Measurements from ENCODE around the gene TBC1D7. TPM values are rescaled to one million over a fixed set of nuclear protein-coding genes. Genes with fewer than 3 reads are reported as not detected.

Gene TBC1D7
- total RNA-seq, 1 experiment from 2014 or later, result 13.7 TPM

- Histone ChIP-seq H3K9me2 (ENCODE audit: insufficient read depth) (no peaks in the 10 kb centered on the region), H3K4me3 (replicated peaks in 1 of 2; ENCODE audit: low read depth in 1 of 2, low read length in 2 of 2) (no peak overlapping the region), H3K79me2 (ENCODE audit: insufficient read depth, low read length) (no peaks in the 10 kb centered on the region), H3K27ac (ENCODE audit: low read depth, low read length) (no peak overlapping the region), H3K9ac (ENCODE audit: low read length) (no peak overlapping the region), H3K9me3 (ENCODE audit: control insufficient read depth in 1 of 2, insufficient read depth in 1 of 2, low read depth in 1 of 2, low read length in 2 of 2) (peaks cover 0 to 4% of the 10 kb centered on the region in 2 experiments; a peak in 1 of 4 replicates), H3K36me3 (ENCODE audit: control insufficient read depth in 1 of 2, insufficient read depth in 2 of 2, low read length in 2 of 2) (no peaks in the 10 kb centered on the region), H2AFZ (ENCODE audit: low read depth, low read length, poor library complexity, severe bottlenecking) (no peak overlapping the region), H3K27me3 (ENCODE audit: insufficient read depth, low read length) (no peaks in the 10 kb centered on the region), H3K4me2 (ENCODE audit: low read length) (no peak overlapping the region), H3K4me1 (ENCODE audit: control insufficient read depth in 1 of 2, insufficient read depth in 2 of 2, low read length in 2 of 2) (no peaks in the 10 kb centered on the region), H4K20me1 (ENCODE audit: insufficient read depth) (no peaks in the 10 kb centered on the region)
- no peak for ATAC-seq
- BruUV-seq (replicated peaks), result no TSS peak
- intact Hi-C loops (cut with micrococcal nuclease), result no loop called here
- RAD21 ChIA-PET (ENCODE audit: low non-redundant PET in 1 of 2, low total read pairs in 2 of 2, uncharacterized antibody in 2 of 2, unreplicated experiment in 2 of 2), result no interaction called here
- POLR2A ChIA-PET, result no interaction called here
- CTCF ChIA-PET, result no interaction called here
- no peak for DNase-seq (ENCODE audit: low read depth, low spot score)
- no peak for TF ChIP-seq POLR2AphosphoS5 (IDR thresholded peaks at IDR 0.05; ENCODE audit: low read depth, low read length)
- TF ChIP-seq ZBTB33 (IDR thresholded peaks at IDR 0.05; ENCODE audit: extremely low read depth, insufficient replicate concordance, low read length), result no peak
- TF ChIP-seq TCF7L2 (IDR thresholded peaks at IDR 0.05; ENCODE audit: borderline replicate concordance, extremely low read depth, insufficient read depth, insufficient read length), result no peak
- TF ChIP-seq, protein P1, sequence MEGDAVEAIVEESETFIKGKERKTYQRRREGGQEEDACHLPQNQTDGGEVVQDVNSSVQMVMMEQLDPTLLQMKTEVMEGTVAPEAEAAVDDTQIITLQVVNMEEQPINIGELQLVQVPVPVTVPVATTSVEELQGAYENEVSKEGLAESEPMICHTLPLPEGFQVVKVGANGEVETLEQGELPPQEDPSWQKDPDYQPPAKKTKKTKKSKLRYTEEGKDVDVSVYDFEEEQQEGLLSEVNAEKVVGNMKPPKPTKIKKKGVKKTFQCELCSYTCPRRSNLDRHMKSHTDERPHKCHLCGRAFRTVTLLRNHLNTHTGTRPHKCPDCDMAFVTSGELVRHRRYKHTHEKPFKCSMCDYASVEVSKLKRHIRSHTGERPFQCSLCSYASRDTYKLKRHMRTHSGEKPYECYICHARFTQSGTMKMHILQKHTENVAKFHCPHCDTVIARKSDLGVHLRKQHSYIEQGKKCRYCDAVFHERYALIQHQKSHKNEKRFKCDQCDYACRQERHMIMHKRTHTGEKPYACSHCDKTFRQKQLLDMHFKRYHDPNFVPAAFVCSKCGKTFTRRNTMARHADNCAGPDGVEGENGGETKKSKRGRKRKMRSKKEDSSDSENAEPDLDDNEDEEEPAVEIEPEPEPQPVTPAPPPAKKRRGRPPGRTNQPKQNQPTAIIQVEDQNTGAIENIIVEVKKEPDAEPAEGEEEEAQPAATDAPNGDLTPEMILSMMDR (IDR thresholded peaks at IDR 0.05 in 2 of 3, conservative IDR thresholded peaks at IDR 0.05 in 1 of 3; ENCODE audit: borderline replicate concordance in 1 of 3, insufficient read depth in 1 of 3, low read depth in 2 of 3, low read length in 2 of 3), result no peak
- TF ChIP-seq EGR1 (IDR thresholded peaks at IDR 0.05; ENCODE audit: low read depth), result no peak
- TF ChIP-seq EZH2phosphoT487 (IDR thresholded peaks at IDR 0.05; ENCODE audit: borderline replicate concordance), result no peak
- TF ChIP-seq EZH2 (IDR thresholded peaks at IDR 0.05), result no peak
- TF ChIP-seq YY1 (IDR thresholded peaks at IDR 0.05; ENCODE audit: extremely low read depth, insufficient replicate concordance, low read depth, low read length), result no peak
- TF ChIP-seq JUND (IDR thresholded peaks at IDR 0.05), result no peak
- no peak for TF ChIP-seq ZNF274 (IDR thresholded peaks at IDR 0.05; ENCODE audit: low read depth, low read length)
- TF ChIP-seq CBX3 (IDR thresholded peaks at IDR 0.05; ENCODE audit: low read depth), result no peak
- no peak for TF ChIP-seq ZFX (IDR thresholded peaks at IDR 0.05)
- no peak for TF ChIP-seq RAD21 (IDR thresholded peaks at IDR 0.05; ENCODE audit: low read depth)
- no peak for TF ChIP-seq REST (IDR thresholded peaks at IDR 0.05; ENCODE audit: low read depth)
- no peak for TF ChIP-seq POLR2A (IDR thresholded peaks at IDR 0.05; ENCODE audit: borderline replicate concordance, extremely low read depth, insufficient read depth, insufficient read length)
- no peak for TF ChIP-seq SIN3A (IDR thresholded peaks at IDR 0.05; ENCODE audit: low read depth)
- TF ChIP-seq CEBPB (IDR thresholded peaks at IDR 0.05; ENCODE audit: low read depth), result no peak
- TF ChIP-seq SRF (IDR thresholded peaks at IDR 0.05; ENCODE audit: low read depth), result no peak
Observed at GRCh38 chr6:13283331-13283730, 45.0 kb downstream of the TBC1D7 start.

Measured in HCT116 (cell line).